ENCODE measurements around the gene PAK1.

GRCh38 chr11:77442394-77443053, 31.4 kb downstream of the PAK1 start:
- TF ChIP-seq CTCF (IDR thresholded peaks at IDR 0.05) (no peak), POLR2A (IDR thresholded peaks at IDR 0.05; ENCODE audit: low read depth) (no peak)

Measured in esophagus muscularis mucosa (tissue), 3 donors.